Endothelial cell (in vitro differentiated cells): ENCODE data around the gene TMEM125. TPM values are rescaled to one million over a fixed set of nuclear protein-coding genes. Genes with fewer than 3 reads are reported as not detected.

Experiments
- DNase-seq: peaks from one replicate; pipeline ENCODE4 v3.0.0; 2021; ENCODE audit warnings: low spot score
- H3K27ac Mint-ChIP-seq: one replicate; pipeline ENCODE4 v1.8.0; 2021; ENCODE audit warnings: mixed read lengths, inconsistent platforms; ENCODE audit not compliant: unreplicated experiment
- H3K27me3 Mint-ChIP-seq: one replicate; pipeline ENCODE4 v1.8.0; 2021; ENCODE audit warnings: mild to moderate bottlenecking, moderate library complexity, mixed read lengths, inconsistent platforms; ENCODE audit not compliant: unreplicated experiment
- H3K36me3 Mint-ChIP-seq: one replicate; pipeline ENCODE4 v1.8.0; 2021; ENCODE audit warnings: mild to moderate bottlenecking, low read depth, mixed read lengths, inconsistent platforms; ENCODE audit not compliant: unreplicated experiment
- H3K4me1 Mint-ChIP-seq: one replicate; pipeline ENCODE4 v1.8.0; 2021; ENCODE audit warnings: mild to moderate bottlenecking, mixed read lengths, inconsistent platforms; ENCODE audit not compliant: unreplicated experiment
- H3K4me3 Mint-ChIP-seq: one replicate; pipeline ENCODE4 v1.8.0; 2021; ENCODE audit warnings: mild to moderate bottlenecking, mixed read lengths, inconsistent platforms; ENCODE audit not compliant: unreplicated experiment
- H3K9me3 Mint-ChIP-seq: one replicate; pipeline ENCODE4 v1.8.0; 2021; ENCODE audit warnings: mixed read lengths, inconsistent platforms; ENCODE audit not compliant: unreplicated experiment
- total RNA-seq: library from RNA; stranded (reverse); fragmentation: NEBNext Ultra II Directional; extraction: Animal tissue kit (Norgen Biotek cat#: 25700); gene quantifications from one replicate; pipeline ENCODE4 v1.2.1, GENCODE V29; 2021; ENCODE audit not compliant: unreplicated experiment
- TF ChIP-seq, protein P1 (sequence below): fragments of 200-600 bp; sonication (generic); IDR thresholded peaks from one replicate; pipeline ENCODE4 v1.5.0; 2021; ENCODE audit warnings: antibody characterized with exemption; ENCODE audit not compliant: unreplicated experiment

The TMEM125 gene
- total RNA-seq, 1 donor from 2014 or later = 2.7 TPM

DNA sequence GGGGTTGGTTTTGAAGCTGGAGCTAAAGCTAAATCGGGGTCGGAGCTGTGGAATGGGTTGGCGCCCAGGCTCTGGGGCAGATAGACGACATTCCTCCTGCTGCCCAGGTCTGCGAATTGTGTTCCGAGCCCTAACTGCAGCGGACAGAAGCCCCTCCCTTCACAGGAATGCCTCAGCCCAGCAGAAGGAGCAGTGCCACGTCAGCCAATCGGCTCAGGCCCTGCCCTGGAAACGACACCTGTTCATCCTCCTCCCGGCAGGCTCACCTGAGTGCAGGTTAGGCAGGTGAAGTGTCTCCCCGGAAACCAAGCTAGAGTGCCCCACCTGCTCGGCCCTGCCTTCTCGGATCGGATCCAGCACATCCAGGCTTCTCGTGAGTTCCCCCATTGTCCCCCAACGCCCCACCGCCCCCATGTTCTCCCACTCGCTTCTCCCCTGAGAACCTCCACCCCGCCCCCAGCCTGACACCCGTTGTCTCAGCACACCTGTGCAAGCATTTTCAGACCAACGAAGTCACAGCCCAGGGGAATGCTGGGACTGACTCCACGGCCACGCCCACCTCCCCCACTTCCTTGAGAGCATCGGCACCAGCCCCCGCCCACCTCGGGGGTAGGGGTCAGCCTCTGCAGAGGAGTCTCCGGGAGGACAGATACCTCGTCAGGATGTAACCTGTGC is 775 bp downstream of the TMEM125 start:
- no peak for DNase-seq

DNA sequence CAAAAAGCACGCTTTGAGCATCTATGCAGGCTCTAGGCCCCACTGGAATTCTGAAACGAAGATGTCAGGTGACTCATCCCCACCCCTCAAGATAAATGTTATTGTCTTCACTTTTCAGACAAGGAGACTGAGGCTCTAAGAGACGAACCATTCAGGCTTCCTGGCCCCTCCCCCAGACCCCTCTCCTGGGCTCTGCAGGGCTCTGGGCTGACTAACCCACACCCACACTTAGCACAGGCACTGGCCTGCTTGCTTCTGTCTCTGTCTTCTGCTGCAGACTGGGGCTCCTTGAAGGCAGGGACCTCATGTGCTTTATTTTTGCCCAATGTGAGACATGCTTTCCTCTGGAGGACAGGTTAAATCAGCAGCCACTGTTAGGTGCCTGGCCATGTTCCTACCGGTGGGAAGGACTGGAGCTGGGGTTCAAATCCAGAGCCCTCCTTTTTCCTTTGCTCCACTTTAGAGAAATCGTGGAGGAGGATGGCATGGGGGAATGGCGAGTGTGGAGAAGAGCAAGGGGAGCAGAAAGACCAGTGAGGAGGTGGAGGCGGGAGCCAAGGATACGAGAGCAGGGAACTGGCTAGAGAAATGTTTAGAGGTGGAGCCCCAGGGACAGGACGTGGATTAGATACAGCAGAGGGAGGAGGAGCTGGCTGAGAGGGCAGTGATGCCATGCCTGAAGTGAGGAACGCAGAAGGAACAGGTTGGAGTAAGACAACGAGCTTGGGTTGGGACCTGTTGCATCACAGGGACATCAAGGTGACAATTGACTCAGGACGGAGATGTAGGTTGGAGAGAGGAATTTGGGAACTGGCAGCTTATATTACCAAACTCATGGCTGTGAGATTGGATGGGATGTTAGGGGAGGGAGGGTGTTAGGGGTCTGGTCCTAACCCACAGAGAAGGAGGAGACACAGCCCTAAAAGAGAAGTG is 1.7 kb downstream of the TMEM125 start:
- Mint-ChIP-seq H3K4me3 (peak overlapping the region; percentile 71), H3K4me1 (peaks cover 40% of the 10 kb centered on the region), H3K27me3 (peaks cover 14% of the 10 kb centered on the region), H3K27ac (peak overlapping the region; percentile 22), H3K36me3 (peaks cover 13% of the 10 kb centered on the region), H3K9me3 (peaks cover 5% of the 10 kb centered on the region)
- TF ChIP-seq, protein P1, sequence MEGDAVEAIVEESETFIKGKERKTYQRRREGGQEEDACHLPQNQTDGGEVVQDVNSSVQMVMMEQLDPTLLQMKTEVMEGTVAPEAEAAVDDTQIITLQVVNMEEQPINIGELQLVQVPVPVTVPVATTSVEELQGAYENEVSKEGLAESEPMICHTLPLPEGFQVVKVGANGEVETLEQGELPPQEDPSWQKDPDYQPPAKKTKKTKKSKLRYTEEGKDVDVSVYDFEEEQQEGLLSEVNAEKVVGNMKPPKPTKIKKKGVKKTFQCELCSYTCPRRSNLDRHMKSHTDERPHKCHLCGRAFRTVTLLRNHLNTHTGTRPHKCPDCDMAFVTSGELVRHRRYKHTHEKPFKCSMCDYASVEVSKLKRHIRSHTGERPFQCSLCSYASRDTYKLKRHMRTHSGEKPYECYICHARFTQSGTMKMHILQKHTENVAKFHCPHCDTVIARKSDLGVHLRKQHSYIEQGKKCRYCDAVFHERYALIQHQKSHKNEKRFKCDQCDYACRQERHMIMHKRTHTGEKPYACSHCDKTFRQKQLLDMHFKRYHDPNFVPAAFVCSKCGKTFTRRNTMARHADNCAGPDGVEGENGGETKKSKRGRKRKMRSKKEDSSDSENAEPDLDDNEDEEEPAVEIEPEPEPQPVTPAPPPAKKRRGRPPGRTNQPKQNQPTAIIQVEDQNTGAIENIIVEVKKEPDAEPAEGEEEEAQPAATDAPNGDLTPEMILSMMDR = no peak
- no peak for DNase-seq

More for the DNA sequence above, 775 bp downstream of the TMEM125 start:
- TF ChIP-seq, protein P1 = no peak
- H3K4me1 Mint-ChIP-seq = peaks cover 40% of the 10 kb centered on the region
- peaks cover 11% of the 10 kb centered on the region for H3K27me3 Mint-ChIP-seq
- H3K36me3 Mint-ChIP-seq = peaks cover 11% of the 10 kb centered on the region
- H3K9me3 Mint-ChIP-seq = peaks cover 5% of the 10 kb centered on the region
- H3K27ac Mint-ChIP-seq = no peak overlapping the region
- peak overlapping the region; percentile 35 for H3K4me3 Mint-ChIP-seq

DNA sequence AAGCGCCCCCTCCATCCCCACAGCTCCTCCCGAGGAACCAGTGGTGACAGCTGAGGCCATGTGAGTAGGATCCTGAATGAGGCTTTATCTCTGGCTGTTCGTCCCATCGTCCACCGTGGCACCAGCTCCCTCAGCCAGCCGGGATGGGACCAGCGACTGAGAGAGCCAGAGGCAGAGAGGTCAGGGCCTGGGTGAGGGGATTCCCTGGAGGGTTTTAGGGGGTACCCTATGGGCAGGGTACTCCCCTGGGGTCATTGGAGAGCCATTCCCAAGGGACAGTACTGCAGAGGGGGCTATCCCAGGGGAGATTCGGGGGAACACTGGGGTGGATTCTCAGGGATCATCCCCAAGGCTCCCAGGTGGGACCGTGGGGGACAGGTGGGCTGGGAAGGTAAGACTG is 2.4 kb downstream of the TMEM125 start:
- no peak overlapping the region for H3K27ac Mint-ChIP-seq
- H3K27me3 Mint-ChIP-seq = peaks cover 19% of the 10 kb centered on the region
- TF ChIP-seq, protein P1 = no peak
- peaks cover 5% of the 10 kb centered on the region for H3K9me3 Mint-ChIP-seq
- H3K36me3 Mint-ChIP-seq = peaks cover 13% of the 10 kb centered on the region
- no peak overlapping the region for H3K4me3 Mint-ChIP-seq
- H3K4me1 Mint-ChIP-seq = peaks cover 40% of the 10 kb centered on the region
- DNase-seq = no peak

DNA sequence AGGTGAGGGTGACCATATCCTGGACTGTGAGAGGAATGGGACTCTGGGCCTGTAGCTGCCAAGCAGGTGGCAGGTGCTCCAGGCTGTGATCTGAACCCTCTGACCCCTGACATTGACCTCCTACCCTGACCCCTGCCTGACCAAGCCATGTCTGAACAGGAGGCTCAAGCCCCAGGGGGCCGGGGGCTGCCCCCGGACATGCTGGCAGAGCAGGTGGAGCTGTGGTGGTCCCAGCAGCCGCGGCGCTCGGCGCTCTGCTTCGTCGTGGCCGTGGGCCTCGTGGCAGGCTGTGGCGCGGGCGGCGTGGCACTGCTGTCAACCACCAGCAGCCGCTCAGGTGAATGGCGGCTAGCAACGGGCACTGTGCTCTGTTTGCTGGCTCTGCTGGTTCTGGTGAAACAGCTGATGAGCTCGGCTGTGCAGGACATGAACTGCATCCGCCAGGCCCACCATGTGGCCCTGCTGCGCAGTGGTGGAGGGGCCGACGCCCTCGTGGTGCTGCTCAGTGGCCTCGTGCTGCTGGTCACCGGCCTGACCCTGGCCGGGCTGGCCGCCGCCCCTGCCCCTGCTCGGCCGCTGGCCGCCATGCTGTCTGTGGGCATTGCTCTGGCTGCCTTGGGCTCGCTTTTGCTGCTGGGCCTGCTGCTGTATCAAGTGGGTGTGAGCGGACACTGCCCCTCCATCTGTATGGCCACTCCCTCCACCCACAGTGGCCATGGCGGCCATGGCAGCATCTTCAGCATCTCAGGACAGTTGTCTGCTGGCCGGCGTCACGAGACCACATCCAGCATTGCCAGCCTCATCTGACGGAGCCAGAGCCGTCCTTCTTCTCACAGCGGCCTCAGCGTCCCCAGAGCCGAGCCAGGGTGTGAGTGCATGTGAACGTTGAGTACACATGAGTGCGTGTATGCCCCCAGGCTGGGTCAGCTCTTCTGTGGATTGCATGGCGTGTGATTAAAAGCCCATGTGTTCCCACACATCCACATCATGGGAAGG is 3.1 kb downstream of the TMEM125 start:
- H3K27me3 Mint-ChIP-seq = peaks cover 19% of the 10 kb centered on the region
- peaks cover 5% of the 10 kb centered on the region for H3K9me3 Mint-ChIP-seq
- DNase-seq = no peak
- H3K27ac Mint-ChIP-seq = no peak overlapping the region
- no peak overlapping the region for H3K4me3 Mint-ChIP-seq
- TF ChIP-seq, protein P1 = no peak
- H3K4me1 Mint-ChIP-seq = peaks cover 40% of the 10 kb centered on the region
- H3K36me3 Mint-ChIP-seq = peaks cover 13% of the 10 kb centered on the region
